Measurements from ENCODE around the gene ZNF511.

Gene ZNF511

DNA sequence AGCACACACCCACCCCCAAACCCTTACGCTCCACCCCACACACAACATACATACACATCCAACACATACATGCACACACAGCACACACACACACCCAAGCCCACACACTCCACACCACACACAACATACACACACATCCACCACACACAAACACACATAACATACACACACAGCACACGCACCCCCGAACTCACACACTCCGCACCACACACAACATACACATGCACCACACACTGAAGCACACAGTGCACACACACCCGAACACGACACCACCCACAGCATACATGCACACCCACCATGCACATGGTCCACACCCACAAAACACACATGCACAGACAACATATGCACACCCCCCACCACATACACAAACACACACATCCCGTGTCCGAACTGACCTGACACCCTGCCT lies 40.5 kb downstream of the ZNF511 start:
- no peak overlapping the region for H3K4me3 ChIP-seq (ENCODE audit: low read depth, low read length)
- TF ChIP-seq, protein P1, sequence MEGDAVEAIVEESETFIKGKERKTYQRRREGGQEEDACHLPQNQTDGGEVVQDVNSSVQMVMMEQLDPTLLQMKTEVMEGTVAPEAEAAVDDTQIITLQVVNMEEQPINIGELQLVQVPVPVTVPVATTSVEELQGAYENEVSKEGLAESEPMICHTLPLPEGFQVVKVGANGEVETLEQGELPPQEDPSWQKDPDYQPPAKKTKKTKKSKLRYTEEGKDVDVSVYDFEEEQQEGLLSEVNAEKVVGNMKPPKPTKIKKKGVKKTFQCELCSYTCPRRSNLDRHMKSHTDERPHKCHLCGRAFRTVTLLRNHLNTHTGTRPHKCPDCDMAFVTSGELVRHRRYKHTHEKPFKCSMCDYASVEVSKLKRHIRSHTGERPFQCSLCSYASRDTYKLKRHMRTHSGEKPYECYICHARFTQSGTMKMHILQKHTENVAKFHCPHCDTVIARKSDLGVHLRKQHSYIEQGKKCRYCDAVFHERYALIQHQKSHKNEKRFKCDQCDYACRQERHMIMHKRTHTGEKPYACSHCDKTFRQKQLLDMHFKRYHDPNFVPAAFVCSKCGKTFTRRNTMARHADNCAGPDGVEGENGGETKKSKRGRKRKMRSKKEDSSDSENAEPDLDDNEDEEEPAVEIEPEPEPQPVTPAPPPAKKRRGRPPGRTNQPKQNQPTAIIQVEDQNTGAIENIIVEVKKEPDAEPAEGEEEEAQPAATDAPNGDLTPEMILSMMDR (IDR thresholded peaks at IDR 0.05; ENCODE audit: low read depth, low read length), result no peak

DNA sequence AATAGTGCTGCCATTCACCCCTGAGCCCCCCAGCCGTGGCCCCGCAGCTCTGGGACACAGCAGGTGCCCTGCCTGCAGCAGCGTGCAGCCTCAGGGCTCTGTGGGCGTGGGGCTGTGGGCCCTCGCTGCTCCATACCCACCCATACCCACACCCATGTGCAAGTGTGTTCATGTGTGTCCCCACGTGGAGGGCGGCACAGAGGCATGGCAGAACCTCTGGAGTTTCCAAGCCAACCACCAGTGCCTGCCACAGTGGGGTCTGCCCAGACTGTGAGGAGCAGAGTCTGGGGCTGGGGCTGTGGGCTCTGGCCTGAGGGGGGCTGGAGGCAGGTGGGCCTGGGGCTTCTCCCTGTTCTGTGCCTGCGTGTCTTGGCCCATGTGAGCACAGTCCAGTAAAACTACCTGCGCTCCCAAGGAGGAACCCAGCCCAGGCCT lies 40.9 kb downstream of the ZNF511 start:
- TF ChIP-seq, protein P1 (IDR thresholded peaks at IDR 0.05; ENCODE audit: low read depth, low read length), result no peak
- H3K4me3 ChIP-seq (ENCODE audit: low read depth, low read length), result no peak overlapping the region

DNA sequence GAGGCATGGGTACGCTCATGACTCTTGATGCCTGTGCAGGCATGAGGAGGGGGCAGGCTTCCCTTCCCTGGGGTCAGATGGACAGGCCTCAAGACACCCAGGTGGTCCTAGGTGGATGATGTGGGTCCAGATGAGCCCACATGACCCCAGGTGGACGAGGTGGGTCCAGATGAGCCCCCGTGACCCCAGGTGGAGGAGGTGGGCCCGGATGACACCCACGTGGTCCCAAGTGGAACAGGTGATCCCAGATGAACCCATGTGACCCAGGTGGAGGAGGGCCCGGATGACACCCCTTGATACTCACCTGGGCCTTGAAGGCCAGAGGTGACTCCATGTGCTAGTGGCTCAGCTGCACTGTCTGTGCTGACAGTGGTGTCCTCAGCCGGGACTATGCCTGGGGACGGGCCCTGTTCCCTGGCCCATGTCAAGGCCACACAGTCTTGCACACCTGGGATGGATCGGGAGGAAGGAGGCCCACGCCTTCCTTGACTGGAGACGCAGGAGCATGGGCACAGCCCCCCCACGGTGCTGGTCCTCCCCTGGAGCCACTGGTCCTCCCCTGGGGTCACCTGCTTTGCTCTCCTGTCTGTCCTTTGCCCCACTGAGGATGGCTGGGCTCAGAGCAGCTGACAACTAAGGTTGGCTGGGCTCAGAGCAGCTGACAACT lies 41.7 kb downstream of the ZNF511 start:
- H3K4me3 ChIP-seq (ENCODE audit: low read depth, low read length), result no peak overlapping the region
- TF ChIP-seq, protein P1 (IDR thresholded peaks at IDR 0.05; ENCODE audit: low read depth, low read length), result no peak

DNA sequence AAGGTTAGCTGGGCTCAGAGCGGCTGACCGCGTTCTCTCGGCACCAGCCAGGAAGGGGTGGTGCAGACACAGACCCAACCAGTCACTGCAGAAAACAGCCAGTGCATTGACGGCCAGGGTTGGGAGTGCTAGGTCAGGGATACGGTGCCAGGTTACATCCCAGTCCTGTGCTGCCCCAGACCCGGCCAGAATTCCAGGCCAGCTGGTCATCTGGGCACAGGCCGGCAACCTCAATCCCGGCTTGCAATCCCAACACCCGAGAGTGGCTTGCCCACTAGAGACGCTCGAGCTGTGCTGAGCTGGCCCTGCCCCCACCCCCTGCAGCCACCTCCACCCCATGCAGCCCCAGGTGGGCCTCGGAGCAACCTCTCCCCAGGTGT lies 42.2 kb downstream of the ZNF511 start:
- TF ChIP-seq, protein P1 (IDR thresholded peaks at IDR 0.05; ENCODE audit: low read depth, low read length), result no peak
- no peak overlapping the region for H3K4me3 ChIP-seq (ENCODE audit: low read depth, low read length)

DNA sequence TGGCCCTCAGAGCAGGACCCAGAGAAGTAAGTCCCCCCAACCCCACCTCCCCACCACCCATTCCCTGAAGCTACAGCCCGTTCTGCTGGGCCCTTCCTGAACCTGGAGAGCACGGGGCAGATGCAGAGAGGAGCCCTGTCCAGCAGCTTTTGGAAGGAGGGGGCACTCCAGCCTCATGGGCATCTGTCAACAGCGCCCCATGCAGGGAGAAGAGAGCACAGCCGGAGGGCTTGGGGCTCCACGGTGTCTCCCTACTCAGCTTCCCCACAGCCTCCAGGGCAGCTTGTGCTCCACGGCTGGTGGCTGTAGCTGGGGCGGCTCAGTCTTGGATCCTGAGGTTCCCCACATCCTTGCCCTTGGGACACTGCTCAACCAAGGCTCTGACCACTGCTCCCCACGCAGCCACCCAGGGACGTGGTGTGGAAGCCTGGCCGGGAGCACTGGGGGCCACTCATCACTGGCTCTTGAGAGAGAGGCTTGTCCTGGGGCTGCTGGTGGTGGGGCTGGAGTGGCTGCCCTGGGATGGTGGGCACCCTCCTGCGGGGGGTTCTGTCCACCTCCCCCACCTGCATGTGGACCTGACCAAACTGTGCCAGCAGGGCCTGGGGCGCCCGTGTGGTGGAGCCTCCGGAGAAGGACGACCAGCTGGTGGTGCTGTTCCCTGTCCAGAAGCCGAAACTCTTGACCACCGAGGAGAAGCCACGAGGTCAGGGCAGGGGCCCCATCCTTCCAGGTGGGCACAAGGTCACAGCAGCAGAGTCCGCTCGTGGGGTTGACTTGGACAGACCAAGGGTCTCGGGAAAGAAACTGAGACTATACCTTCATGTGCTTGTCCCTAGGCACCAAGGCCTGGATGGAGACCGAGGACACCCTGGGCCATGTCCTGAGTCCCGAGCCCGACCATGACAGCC lies 42.9 kb downstream of the ZNF511 start:
- H3K4me3 ChIP-seq (ENCODE audit: low read depth, low read length), result no peak overlapping the region
- TF ChIP-seq, protein P1 (IDR thresholded peaks at IDR 0.05; ENCODE audit: low read depth, low read length), result no peak

DNA sequence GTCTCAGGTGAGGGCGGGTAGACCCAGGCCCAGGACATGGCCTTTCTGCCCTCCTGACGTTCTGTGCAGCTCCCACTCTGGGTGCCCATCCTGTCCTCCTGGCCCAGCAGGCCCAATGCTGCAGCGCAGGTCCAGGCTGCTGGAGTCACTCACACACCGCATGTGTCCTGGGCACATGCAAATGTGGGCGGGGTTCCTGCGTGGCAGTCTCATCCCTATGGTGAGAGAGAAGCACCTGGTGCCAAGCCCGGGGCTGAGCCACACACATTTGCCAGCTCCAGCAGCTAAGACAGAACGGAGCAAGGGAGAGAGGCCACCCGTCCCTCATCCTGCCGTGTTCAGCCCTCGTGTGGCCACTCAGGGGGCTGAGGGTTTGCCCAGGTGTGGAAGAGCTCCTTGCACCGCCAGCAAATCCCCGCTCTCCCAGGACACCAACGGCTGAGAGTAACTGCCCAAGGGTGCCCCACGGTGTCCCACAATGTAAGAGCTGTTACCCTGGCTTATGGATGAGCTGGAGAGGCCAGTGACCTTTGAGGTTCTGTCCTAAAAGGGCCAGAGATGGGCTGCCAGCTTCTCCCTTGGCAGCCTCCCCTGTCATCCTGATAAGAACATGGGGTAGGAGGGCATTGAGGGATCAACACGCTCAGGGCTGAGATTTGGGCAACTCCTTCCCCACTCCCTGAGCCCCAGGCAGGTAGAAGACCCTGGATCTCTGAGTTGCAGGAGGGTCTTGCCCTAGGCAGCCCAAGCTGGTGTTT lies 44.7 kb downstream of the ZNF511 start:
- no peak overlapping the region for H3K4me3 ChIP-seq (ENCODE audit: low read depth, low read length)
- TF ChIP-seq, protein P1 (IDR thresholded peaks at IDR 0.05; ENCODE audit: low read depth, low read length), result no peak

Data from WI38 (cell line).